GM12892 (cell line): ENCODE data around the gene MCOLN2.

Experiments
- POLR2A ChIP-seq: IDR thresholded peaks from 2 replicates; pipeline ENCODE4 v1.6.1; 2011; ENCODE audit warnings: low read depth, low read length, control low read depth
- POLR2AphosphoS5 ChIP-seq: IDR thresholded peaks from 2 replicates; pipeline ENCODE4 v1.6.1; 2011; ENCODE audit warnings: low read depth, low read length, control low read depth
- TAF1 ChIP-seq: IDR thresholded peaks from 2 replicates; pipeline ENCODE4 v1.6.1; 2011; ENCODE audit warnings: low read depth, mild to moderate bottlenecking, control low read depth, low read length, borderline replicate concordance

GRCh38 chr1:84982395-84982794 is 14.5 kb downstream of the MCOLN2 start:
- no peak for TF ChIP-seq POLR2A
- TF ChIP-seq POLR2AphosphoS5: no peak
- no peak for TF ChIP-seq TAF1
